Upper lobe of left lung (tissue), 6 donors: ENCODE measurements around the gene PPP5C. TPM values are rescaled to one million over a fixed set of nuclear protein-coding genes. Genes with fewer than 3 reads are reported as not detected.

Experiments used
- ATAC-seq, 2 donors: fragments of 200-7000 bp; cut with Tn5 transposase; one replicate each; pipeline ENCODE4 v1.9.1; 2022; ENCODE audit warnings: mild to moderate bottlenecking in 2 of 2, moderate library complexity in 2 of 2; ENCODE audit not compliant: low FRiP score in 2 of 2
- DNase-seq, 2 donors: peaks; one replicate each; pipeline ENCODE4 v3.0.0-alpha.2; 2019 to 2020
- H3K27ac ChIP-seq, 4 donors: fragments of 200-600 bp; sonication (generic); one replicate each; pipeline ENCODE4 v1.5.1; 2016 to 2019
- H3K27me3 ChIP-seq, 4 donors: fragments of 200-600 bp; sonication (generic); one replicate each; pipeline ENCODE4 v1.5.1; 2017 to 2019
- H3K36me3 ChIP-seq, 4 donors: fragments of 200-600 bp; sonication (generic); one replicate each; pipeline ENCODE4 v1.5.1; 2016 to 2019
- H3K4me1 ChIP-seq, 4 donors: fragments of 200-600 bp; sonication (generic); one replicate each; pipeline ENCODE4 v1.5.1; 2018 to 2019
- H3K4me3 ChIP-seq, 4 donors: fragments of 200-600 bp; sonication (generic); one replicate each; pipeline ENCODE4 v1.5.1; 2017 to 2019; ENCODE audit warnings: mild to moderate bottlenecking in 2 of 4, moderate library complexity in 1 of 4
- H3K9me3 ChIP-seq, 4 donors: fragments of 200-600 bp; sonication (generic); one replicate each; pipeline ENCODE4 v1.5.1; 2018 to 2019
- EP300 ChIP-seq, 4 donors: sonication (generic); formaldehyde crosslinking; IDR thresholded peaks; one replicate each; pipeline ENCODE4 v1.5.1; 2017; ENCODE audit warnings: antibody characterized with exemption in 4 of 4, control low read depth in 2 of 4
- POLR2A ChIP-seq, 4 donors: fragments of 450-650 bp; IDR thresholded peaks; one replicate each; pipeline ENCODE4 v1.5.1; 2016 to 2017; ENCODE audit warnings: antibody characterized with exemption in 4 of 4, mild to moderate bottlenecking in 2 of 4
- POLR2AphosphoS5 ChIP-seq, 2 donors: sonication (generic); formaldehyde crosslinking; IDR thresholded peaks; one replicate each; pipeline ENCODE4 v1.5.1; 2017; ENCODE audit warnings: antibody characterized with exemption in 2 of 2
- WGBS, 2 donors: methylation state at CpG; one replicate each; pipeline ENCODE4 v1.1.5; 2017 to 2018; 5-methylcytosine and 5-hydroxymethylcytosine counted together
- total RNA-seq, 6 donors: library from RNA; depleted of rRNA in 4 of 6; stranded (reverse); fragments of >200 nt in 4 of 6; gene quantifications; one replicate each; pipeline versions ENCODE4 v1.1.0 to v1.2.1, GENCODE V29; 2016 to 2021
- TF ChIP-seq, protein P1 (sequence below), 6 experiments: fragments of 450-650 bp in 4 of 6; fragments of 200-600 bp in 2 of 6; sonication (generic) in 2 of 6; IDR thresholded peaks; one replicate each; pipeline ENCODE4 v1.5.1; 2016 to 2019; ENCODE audit warnings: antibody characterized with exemption in 6 of 6
- donor health status: DM: no; HTN: no; CAD: no; lungs with moderate emphysema.
- donor health status: DM: no; HTN: yes; CAD: no; lungs with severe emphysema.

Gene PPP5C
- total RNA-seq, 6 donors from 2014 or later = 54.7 to 120 (median 66.0) TPM

DNA sequence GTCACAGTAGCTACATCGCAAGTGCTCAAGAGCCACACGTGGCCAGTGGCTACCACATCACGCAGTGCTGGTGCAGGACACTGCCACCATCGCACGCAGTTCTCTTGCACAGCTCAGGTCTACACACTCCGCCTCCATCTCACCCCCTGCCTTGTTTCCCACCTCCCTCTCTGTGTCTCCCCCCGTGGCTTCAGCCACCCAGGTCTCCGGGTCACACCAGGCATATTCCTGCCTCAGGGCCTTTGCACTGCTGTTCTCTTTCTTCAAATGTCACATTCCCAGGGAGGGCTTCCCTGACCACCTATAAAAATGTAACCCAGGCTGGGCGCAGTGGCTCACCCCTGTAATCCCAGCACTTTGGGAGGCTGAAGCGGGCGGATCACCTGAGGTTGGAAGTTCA lies 55.8 kb downstream of the PPP5C start:
- 87 to 88% methylated on average over 11 of the region's 11 CpGs for WGBS, 2 donors
- Histone ChIP-seq H3K4me1 (peaks cover 13 to 24% (median 18%) of the 10 kb centered on the region in 4 donors), H3K9me3 (no peaks in the 10 kb centered on the region), H3K27me3 (peaks cover 0 to 7% (median 3%) of the 10 kb centered on the region in 4 donors), H3K27ac (no peak overlapping the region), H3K36me3 (no peaks in the 10 kb centered on the region), H3K4me3 (no peak overlapping the region)
- no peak for ATAC-seq
- TF ChIP-seq POLR2A (IDR thresholded peaks at IDR 0.05) (no peak), POLR2AphosphoS5 (IDR thresholded peaks at IDR 0.05) (no peak), EP300 (IDR thresholded peaks at IDR 0.05) (no peak)
- TF ChIP-seq, protein P1, sequence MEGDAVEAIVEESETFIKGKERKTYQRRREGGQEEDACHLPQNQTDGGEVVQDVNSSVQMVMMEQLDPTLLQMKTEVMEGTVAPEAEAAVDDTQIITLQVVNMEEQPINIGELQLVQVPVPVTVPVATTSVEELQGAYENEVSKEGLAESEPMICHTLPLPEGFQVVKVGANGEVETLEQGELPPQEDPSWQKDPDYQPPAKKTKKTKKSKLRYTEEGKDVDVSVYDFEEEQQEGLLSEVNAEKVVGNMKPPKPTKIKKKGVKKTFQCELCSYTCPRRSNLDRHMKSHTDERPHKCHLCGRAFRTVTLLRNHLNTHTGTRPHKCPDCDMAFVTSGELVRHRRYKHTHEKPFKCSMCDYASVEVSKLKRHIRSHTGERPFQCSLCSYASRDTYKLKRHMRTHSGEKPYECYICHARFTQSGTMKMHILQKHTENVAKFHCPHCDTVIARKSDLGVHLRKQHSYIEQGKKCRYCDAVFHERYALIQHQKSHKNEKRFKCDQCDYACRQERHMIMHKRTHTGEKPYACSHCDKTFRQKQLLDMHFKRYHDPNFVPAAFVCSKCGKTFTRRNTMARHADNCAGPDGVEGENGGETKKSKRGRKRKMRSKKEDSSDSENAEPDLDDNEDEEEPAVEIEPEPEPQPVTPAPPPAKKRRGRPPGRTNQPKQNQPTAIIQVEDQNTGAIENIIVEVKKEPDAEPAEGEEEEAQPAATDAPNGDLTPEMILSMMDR (IDR thresholded peaks at IDR 0.05) = no peak
- no peak for DNase-seq

DNA sequence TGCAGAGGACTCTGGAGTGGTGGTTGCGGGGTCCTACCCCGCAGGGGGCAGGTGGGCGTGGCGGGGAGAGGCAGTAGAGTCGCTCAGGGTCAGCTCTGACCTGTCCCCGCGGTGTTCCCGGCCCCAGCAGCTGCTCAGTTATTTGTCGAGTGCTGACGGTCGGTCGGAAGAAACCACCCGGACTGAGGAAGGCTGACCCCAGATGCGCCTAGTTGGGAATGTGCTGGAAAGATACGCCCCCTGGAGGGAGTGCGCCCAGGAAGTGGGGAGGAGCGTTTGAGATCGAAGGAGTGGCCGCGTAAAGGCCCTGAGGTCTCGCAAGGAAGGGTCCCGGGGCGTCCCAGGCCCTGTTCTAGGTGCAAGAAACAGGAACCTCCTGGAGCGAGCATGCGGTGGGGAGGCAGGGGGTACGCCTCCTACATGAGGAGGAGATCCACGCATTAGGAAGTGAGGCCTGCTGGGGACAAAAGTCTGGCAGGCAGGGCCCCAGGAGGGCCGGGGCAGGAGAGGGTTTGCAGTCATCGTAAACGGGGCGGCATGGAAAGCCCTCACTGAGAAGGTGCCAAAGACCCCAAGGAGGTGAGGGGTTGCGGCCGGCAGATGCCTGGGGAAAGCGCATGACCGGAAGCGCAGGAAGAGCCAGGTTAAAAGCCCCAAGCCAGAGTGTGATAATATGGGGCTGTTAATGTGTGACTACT lies 57.3 kb downstream of the PPP5C start:
- Histone ChIP-seq H3K4me1 (peaks cover 17 to 35% (median 25%) of the 10 kb centered on the region in 4 donors), H3K27ac (peak overlapping the region; percentile 17 to 54 (median 38)), H3K9me3 (no peaks in the 10 kb centered on the region), H3K4me3 (peak overlapping the region in 3 of 4 donors; percentile 27 to 47 (median 45)), H3K27me3 (peaks cover 0 to 7% (median 4%) of the 10 kb centered on the region in 4 donors), H3K36me3 (no peaks in the 10 kb centered on the region)
- WGBS, 2 donors = 5 to 6% methylated on average over 23 to 35 of the region's 36 CpGs
- DNase-seq (peak; percentile 40 to 86), ATAC-seq (peak; percentile 50 to 75)
- no peak for TF ChIP-seq POLR2AphosphoS5 (IDR thresholded peaks at IDR 0.05)
- TF ChIP-seq EP300 (IDR thresholded peaks at IDR 0.05) = no peak
- TF ChIP-seq, protein P1 (IDR thresholded peaks at IDR 0.05) = no peak
- no peak for TF ChIP-seq POLR2A (IDR thresholded peaks at IDR 0.05)

DNA sequence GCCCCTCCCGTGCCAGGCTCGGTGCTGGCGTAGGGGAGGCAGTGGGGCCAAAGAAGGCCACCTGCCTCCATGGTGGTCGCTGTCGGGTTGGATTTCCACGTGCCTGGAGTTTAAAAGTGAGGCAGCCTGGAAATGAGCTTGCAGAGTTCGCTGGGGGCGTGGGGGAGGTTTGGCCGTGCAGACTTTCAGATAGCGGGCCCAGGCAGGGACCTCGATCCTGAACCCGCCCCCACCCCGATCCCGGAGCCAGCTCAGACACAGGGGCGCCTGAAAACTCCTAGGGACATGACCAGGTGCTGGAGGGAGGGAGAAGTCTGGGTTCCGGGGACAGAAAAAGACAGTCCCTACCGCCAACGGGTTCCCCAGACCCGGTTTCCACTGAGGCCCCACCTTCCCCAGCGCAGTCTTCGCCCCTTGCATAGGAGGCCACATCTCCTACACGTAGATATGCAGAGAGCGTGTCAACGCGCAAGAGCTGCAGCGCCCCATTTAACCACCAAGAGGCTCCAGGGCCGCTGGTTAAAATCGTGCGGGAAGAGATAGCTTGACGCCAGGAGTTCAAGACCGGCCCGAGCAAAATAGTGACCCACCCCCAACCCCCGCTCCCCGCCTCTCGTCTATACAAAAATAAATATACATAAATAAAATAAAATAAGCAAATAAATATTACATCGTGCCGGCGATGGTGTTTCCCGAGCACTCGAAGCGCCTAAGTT lies 58.0 kb downstream of the PPP5C start:
- Histone ChIP-seq H3K9me3 (no peaks in the 10 kb centered on the region), H3K36me3 (no peaks in the 10 kb centered on the region), H3K4me3 (peak overlapping the region in 3 of 4 donors; percentile 27 to 47 (median 45)), H3K27ac (peak overlapping the region in 3 of 4 donors; percentile 17 to 54 (median 51)), H3K27me3 (peaks cover 0 to 7% (median 4%) of the 10 kb centered on the region in 4 donors), H3K4me1 (peaks cover 17 to 39% (median 26%) of the 10 kb centered on the region in 4 donors)
- peak in 1 of 2 donors; percentile 49 for ATAC-seq
- DNase-seq = peak; percentile 38 to 46
- TF ChIP-seq POLR2A (IDR thresholded peaks at IDR 0.05) (no peak), POLR2AphosphoS5 (IDR thresholded peaks at IDR 0.05) (no peak)
- TF ChIP-seq, protein P1 (IDR thresholded peaks at IDR 0.05) = peak in 2 of 6 experiments; percentile 13 to 15
- 18 to 25% methylated on average over 38 to 41 of the region's 41 CpGs for WGBS, 2 donors

DNA sequence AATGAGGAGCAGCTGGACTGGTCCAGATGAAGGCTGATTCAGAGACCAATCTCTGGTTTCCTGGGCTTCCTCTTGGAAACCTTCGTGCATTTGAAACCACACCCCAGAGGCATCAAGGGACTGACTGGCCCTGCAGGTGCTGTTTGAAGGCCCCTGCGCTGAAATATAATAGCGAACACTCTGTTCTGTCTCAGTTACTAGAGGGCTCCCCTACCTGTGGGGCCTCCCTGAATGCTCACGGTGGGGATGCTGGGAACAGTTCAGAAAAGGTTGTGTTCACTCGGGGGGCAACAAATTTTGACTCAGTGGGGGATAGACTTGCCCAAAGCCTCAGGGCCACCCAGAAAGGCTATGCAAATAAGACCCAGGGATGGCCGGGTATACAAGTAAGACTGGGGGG lies 60.1 kb downstream of the PPP5C start:
- DNase-seq (no peak), ATAC-seq (no peak)
- Histone ChIP-seq H3K4me3 (no peak overlapping the region), H3K36me3 (no peaks in the 10 kb centered on the region), H3K4me1 (peaks cover 17 to 50% (median 31%) of the 10 kb centered on the region in 4 donors), H3K27me3 (peaks cover 0 to 7% (median 4%) of the 10 kb centered on the region in 4 donors), H3K9me3 (no peaks in the 10 kb centered on the region), H3K27ac (no peak overlapping the region)
- 0 to 19% methylated on average over 6 of the region's 6 CpGs for WGBS, 2 donors
- TF ChIP-seq POLR2A (IDR thresholded peaks at IDR 0.05) (no peak), EP300 (IDR thresholded peaks at IDR 0.05) (no peak), POLR2AphosphoS5 (IDR thresholded peaks at IDR 0.05) (no peak)
- TF ChIP-seq, protein P1 (IDR thresholded peaks at IDR 0.05) = no peak
